GM12878 (cell line): ENCODE measurements around the gene DBN1. TPM values are rescaled to one million over a fixed set of nuclear protein-coding genes. Genes with fewer than 3 reads are reported as not detected.

Experiments
- ASH2L ChIP-seq: fragments of 300-600, 200-600 bp; sonication (generic); IDR thresholded peaks from 2 replicates; pipeline ENCODE4 v1.6.1; 2017; ENCODE audit warnings: low read depth, mild to moderate bottlenecking, borderline replicate concordance
- BACH1 ChIP-seq: fragments of 450-650 bp; IDR thresholded peaks from 2 replicates; pipeline ENCODE4 v1.6.1; 2017; ENCODE audit warnings: mild to moderate bottlenecking, borderline replicate concordance
- CBFB ChIP-seq: IDR thresholded peaks from 2 replicates; pipeline ENCODE4 v1.6.1; 2016; ENCODE audit warnings: antibody characterized with exemption, low read depth
- DPF2 ChIP-seq: fragments of 450-650 bp; IDR thresholded peaks from 2 replicates; pipeline ENCODE4 v1.6.1; 2017; ENCODE audit warnings: mild to moderate bottlenecking
- ELK1 ChIP-seq: IDR thresholded peaks from 2 replicates; pipeline ENCODE4 v1.6.1; 2012; ENCODE audit warnings: low read depth, low read length, improper control_type of control experiment
- IRF3 ChIP-seq: fragments of 450-650 bp; IDR thresholded peaks from 2 replicates; pipeline ENCODE4 v1.6.1; 2014; ENCODE audit warnings: mild to moderate bottlenecking
- MXI1 ChIP-seq: fragments of 150-350 bp; IDR thresholded peaks from 2 replicates; pipeline ENCODE4 v1.6.1; 2011; ENCODE audit warnings: low read depth, mild to moderate bottlenecking, inconsistent platforms, low read length, improper control_type of control experiment
- POLR2AphosphoS5 ChIP-seq: IDR thresholded peaks from 2 replicates; pipeline ENCODE4 v1.6.1; 2011; ENCODE audit warnings: mild to moderate bottlenecking, low read length, inconsistent platforms
- RUNX3 ChIP-seq: IDR thresholded peaks from 2 replicates; pipeline ENCODE4 v1.6.1; 2012; ENCODE audit warnings: low read length, inconsistent platforms
- STAT1 ChIP-seq: fragments of 450-650 bp; conservative IDR thresholded peaks from 2 replicates; pipeline ENCODE4 v1.6.1; 2014; ENCODE audit warnings: antibody characterized with exemption, mild to moderate bottlenecking
- STAT3 ChIP-seq: IDR thresholded peaks from 2 replicates; pipeline ENCODE4 v1.6.1; 2011; ENCODE audit warnings: low read depth, low read length, improper control_type of control experiment
- TCF3 ChIP-seq: IDR thresholded peaks from 2 replicates; pipeline ENCODE4 v1.6.1; 2012; ENCODE audit warnings: low read depth, mild to moderate bottlenecking, low read length, borderline replicate concordance; ENCODE audit not compliant: insufficient read depth
- TCF7 ChIP-seq: IDR thresholded peaks from 2 replicates; pipeline ENCODE4 v1.6.1; 2014; ENCODE audit warnings: antibody characterized with exemption, borderline replicate concordance
- ZSCAN29 ChIP-seq: fragments of 450-650 bp; IDR thresholded peaks from 2 replicates; pipeline ENCODE4 v1.6.1; 2017; ENCODE audit warnings: mild to moderate bottlenecking, moderate library complexity
- ZZZ3 ChIP-seq: IDR thresholded peaks from 2 replicates; pipeline ENCODE4 v1.6.1; 2011; ENCODE audit warnings: low read depth; ENCODE audit not compliant: control insufficient read depth, insufficient read length
- polyA plus RNA-seq, 11 experiments: library from polyadenylated mRNA; depleted of rRNA in 4 of 11; unstranded in 6 of 11; stranded (reverse) in 5 of 11; fragments of >200 nt; fragmentation: Nextera tagmentation in 4 of 11; fragmentation: Illumina TruSeq in 1 of 11; extraction: Ambion mirVana in 4 of 11; extraction: Trizol in 1 of 11; gene quantifications; 1 replicate in 1 of 11; 2 replicates in 10 of 11; pipeline versions ENCODE4 v1.2.1 to v1.2.3, GENCODE V29; 2011 to 2016; ENCODE audit warnings: inconsistent platforms in 2 of 11, missing spikeins in 2 of 11, low read depth in 1 of 11
- total RNA-seq, 4 experiments: library from RNA; depleted of rRNA in 3 of 4; stranded (reverse); fragments of >200 nt in 3 of 4; fragmentation: Illumina TruSeq in 1 of 4; extraction: Trizol in 1 of 4; gene quantifications; 2 replicates each; pipeline versions ENCODE4 v1.2.1 to v1.2.3, GENCODE V29; 2013 to 2021
- TF ChIP-seq, protein P1 (sequence below): fragments of 150-350 bp; IDR thresholded peaks from 2 replicates; pipeline ENCODE4 v1.6.1; 2014; ENCODE audit warnings: mild to moderate bottlenecking, low read depth, low read length
- TF ChIP-seq, protein P2 (sequence below): IDR thresholded peaks from 2 replicates; pipeline ENCODE4 v1.6.1; 2011; ENCODE audit warnings: low read depth, low read length, improper control_type of control experiment, borderline replicate concordance
- TF ChIP-seq, protein P3 (sequence below): fragments of 450-650 bp; conservative IDR thresholded peaks from 2 replicates; pipeline ENCODE4 v1.6.1; 2017; ENCODE audit warnings: mild to moderate bottlenecking, moderate library complexity
- TF ChIP-seq, protein P4 (sequence below): IDR thresholded peaks from 2 replicates; pipeline ENCODE4 v1.6.1; 2012; ENCODE audit warnings: mild to moderate bottlenecking, low read depth, low read length

The DBN1 gene
- total and polyA plus RNA-seq, 10 of the 15 experiments (the other 5 are each of a cell fraction or from before 2014, with no cell fraction given), result 0.18 to 81.0 (median 27.9) TPM

DNA sequence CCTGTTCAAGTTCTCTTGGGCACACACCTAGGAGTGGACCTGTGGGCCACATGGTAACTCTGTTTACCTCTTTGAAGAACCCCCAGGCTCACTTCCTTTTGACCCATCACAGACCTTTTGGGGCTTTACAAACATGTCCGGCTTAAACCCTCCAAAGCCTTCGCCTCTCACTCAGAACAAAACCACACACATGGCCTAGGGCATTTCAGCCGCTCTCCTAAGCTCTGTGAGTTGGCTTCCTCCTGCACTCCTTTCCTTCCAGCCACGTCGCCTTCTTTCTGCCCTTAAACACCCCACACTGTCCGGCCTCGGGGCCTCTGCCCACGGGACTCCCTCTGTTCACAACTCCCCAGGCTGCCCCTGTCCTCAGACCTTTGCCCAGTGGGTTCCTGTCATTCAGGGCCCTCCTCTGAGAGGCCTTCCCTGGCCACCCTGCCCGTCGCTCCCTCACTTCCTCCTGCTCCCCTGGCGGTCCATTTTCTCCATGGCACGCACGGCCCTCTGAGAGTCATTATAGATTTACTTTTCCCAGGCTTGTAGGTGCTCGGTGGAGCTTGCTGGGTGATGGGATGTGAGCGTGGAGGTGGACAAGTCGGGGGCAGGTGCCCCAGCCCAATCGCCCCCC lies 34.3 kb upstream of the DBN1 start (continued):
- no peak for TF ChIP-seq ELK1
- TF ChIP-seq RUNX3, result no peak
- TF ChIP-seq, protein P1, sequence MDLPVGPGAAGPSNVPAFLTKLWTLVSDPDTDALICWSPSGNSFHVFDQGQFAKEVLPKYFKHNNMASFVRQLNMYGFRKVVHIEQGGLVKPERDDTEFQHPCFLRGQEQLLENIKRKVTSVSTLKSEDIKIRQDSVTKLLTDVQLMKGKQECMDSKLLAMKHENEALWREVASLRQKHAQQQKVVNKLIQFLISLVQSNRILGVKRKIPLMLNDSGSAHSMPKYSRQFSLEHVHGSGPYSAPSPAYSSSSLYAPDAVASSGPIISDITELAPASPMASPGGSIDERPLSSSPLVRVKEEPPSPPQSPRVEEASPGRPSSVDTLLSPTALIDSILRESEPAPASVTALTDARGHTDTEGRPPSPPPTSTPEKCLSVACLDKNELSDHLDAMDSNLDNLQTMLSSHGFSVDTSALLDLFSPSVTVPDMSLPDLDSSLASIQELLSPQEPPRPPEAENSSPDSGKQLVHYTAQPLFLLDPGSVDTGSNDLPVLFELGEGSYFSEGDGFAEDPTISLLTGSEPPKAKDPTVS, result no peak
- TF ChIP-seq TCF3, result no peak
- TF ChIP-seq STAT1, result no peak
- TF ChIP-seq, protein P2, sequence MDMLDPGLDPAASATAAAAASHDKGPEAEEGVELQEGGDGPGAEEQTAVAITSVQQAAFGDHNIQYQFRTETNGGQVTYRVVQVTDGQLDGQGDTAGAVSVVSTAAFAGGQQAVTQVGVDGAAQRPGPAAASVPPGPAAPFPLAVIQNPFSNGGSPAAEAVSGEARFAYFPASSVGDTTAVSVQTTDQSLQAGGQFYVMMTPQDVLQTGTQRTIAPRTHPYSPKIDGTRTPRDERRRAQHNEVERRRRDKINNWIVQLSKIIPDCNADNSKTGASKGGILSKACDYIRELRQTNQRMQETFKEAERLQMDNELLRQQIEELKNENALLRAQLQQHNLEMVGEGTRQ, result no peak
- no peak; the same call in 1 of the 2 replicates for TF ChIP-seq BACH1
- TF ChIP-seq, protein P3, sequence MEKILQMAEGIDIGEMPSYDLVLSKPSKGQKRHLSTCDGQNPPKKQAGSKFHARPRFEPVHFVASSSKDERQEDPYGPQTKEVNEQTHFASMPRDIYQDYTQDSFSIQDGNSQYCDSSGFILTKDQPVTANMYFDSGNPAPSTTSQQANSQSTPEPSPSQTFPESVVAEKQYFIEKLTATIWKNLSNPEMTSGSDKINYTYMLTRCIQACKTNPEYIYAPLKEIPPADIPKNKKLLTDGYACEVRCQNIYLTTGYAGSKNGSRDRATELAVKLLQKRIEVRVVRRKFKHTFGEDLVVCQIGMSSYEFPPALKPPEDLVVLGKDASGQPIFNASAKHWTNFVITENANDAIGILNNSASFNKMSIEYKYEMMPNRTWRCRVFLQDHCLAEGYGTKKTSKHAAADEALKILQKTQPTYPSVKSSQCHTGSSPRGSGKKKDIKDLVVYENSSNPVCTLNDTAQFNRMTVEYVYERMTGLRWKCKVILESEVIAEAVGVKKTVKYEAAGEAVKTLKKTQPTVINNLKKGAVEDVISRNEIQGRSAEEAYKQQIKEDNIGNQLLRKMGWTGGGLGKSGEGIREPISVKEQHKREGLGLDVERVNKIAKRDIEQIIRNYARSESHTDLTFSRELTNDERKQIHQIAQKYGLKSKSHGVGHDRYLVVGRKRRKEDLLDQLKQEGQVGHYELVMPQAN, result 0 out of 2 replicates have a peak, but pooled peaks have one; percentile 39
- no peak for TF ChIP-seq IRF3
- no peak for TF ChIP-seq STAT3
- TF ChIP-seq ZSCAN29, result no peak
- peak; percentile 47; the same call in 1 of the 2 replicates for TF ChIP-seq MXI1
- TF ChIP-seq CBFB, result 0 out of 2 replicates have a peak, but pooled peaks have one; percentile 9
- no peak for TF ChIP-seq POLR2AphosphoS5
- TF ChIP-seq ASH2L, result no peak
- TF ChIP-seq, protein P4, sequence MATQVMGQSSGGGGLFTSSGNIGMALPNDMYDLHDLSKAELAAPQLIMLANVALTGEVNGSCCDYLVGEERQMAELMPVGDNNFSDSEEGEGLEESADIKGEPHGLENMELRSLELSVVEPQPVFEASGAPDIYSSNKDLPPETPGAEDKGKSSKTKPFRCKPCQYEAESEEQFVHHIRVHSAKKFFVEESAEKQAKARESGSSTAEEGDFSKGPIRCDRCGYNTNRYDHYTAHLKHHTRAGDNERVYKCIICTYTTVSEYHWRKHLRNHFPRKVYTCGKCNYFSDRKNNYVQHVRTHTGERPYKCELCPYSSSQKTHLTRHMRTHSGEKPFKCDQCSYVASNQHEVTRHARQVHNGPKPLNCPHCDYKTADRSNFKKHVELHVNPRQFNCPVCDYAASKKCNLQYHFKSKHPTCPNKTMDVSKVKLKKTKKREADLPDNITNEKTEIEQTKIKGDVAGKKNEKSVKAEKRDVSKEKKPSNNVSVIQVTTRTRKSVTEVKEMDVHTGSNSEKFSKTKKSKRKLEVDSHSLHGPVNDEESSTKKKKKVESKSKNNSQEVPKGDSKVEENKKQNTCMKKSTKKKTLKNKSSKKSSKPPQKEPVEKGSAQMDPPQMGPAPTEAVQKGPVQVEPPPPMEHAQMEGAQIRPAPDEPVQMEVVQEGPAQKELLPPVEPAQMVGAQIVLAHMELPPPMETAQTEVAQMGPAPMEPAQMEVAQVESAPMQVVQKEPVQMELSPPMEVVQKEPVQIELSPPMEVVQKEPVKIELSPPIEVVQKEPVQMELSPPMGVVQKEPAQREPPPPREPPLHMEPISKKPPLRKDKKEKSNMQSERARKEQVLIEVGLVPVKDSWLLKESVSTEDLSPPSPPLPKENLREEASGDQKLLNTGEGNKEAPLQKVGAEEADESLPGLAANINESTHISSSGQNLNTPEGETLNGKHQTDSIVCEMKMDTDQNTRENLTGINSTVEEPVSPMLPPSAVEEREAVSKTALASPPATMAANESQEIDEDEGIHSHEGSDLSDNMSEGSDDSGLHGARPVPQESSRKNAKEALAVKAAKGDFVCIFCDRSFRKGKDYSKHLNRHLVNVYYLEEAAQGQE, result no peak
- TF ChIP-seq TCF7, result no peak
- no peak for TF ChIP-seq ZZZ3
- no peak for TF ChIP-seq DPF2
